GM21423 (cell line): Measurements from ENCODE around the gene LAMA3.

Experiments
- ATAC-seq: cut with Tn5 transposase; IDR thresholded peaks from one replicate; pipeline ENCODE4 v1.9.1; 2021; ENCODE audit warnings: mild to moderate bottlenecking, moderate library complexity; ENCODE audit not compliant: unreplicated experiment

Gene LAMA3

DNA sequence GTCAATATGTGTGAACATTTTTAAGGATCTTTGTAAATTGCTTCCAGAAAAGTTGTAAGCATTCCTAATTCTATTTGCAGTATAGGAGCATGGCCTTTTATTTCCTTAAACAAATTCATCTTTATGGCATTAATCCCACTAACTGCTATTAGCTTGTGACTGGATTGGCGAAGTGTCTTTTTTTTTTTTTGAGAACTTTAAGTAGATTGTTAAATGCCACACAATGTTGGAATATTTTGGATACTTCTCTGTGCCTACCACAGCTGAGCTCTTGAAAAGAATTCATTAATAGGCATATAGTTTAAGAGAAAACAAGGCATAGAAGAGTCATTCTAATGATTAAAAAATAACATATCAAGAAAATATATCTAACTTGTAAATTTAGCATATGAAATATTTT, 129.7 kb downstream of the LAMA3 start:
- ATAC-seq, result no peak

DNA sequence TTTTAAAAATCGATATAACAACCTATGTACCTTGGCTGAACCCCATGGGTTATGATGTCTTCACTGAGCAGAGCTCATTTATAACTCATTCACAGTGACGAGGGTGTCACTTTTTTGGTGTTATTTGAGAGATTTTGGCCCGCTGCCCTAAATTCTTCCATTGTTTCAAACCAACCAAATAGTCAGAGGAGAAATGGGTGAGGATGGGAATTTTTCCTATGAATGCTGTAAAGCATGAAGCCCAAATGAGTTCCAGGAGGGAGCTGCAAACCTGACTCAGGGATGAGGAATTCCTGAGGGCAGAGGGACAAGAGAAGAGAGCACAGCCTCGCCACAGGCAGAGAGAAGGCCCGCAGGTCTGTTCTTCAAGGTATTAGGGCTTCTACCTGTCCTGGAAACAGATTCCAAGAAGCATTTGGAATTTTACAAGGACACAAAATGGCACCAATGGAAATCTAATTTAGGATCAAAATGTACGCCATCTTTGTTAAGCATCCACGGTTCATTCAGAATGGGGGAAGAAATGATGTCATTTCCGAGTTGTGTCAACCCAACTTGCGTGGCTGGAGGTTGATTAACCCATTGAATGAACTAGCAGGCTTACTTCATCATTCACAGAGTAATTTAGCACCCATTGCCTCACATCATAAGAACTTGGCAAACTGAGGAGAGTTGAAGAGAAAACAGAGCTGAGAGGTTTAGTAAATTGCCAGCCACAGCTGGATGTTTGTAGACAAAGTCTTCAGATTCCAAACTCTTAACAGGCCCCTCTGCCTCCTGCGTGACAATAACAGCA, 133.5 kb downstream of the LAMA3 start:
- ATAC-seq, result no peak

DNA sequence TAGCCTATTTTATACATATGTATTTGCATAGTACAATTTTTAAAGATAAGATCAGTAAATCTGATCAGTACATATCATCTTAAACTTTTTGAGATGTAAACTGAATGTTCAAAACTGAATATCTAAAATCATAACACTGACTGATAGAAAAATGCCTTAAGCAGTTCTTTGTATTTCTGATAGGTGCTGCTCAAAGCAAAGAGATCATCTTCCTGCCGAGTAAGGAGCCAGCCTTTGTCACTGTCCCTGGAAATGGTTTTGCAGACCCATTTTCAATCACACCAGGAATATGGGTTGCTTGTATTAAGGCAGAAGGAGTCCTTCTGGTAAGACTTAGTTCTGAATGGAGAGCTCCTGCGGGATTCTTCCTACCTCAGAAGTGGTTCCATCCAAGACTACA, 135.0 kb downstream of the LAMA3 start:
- ATAC-seq, result no peak

DNA sequence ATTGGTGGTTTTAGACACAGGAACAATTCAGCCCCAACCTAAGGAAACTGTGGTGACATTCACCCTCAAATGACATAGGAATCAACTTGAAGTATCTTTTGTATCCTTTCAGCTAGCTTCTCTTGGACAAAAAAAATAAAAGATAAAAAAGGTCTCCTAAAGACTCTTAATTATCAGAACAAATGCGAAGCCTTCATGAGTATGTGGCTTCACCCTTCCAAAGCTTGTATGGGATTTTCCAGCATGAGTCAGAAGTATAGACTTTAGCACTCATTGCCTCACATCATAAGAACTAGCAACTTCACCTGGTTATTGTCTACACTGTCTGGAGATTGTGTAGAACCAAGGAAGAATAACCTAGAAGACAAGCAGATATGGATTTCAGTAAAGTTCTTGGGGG, 135.4 kb downstream of the LAMA3 start:
- no peak for ATAC-seq

DNA sequence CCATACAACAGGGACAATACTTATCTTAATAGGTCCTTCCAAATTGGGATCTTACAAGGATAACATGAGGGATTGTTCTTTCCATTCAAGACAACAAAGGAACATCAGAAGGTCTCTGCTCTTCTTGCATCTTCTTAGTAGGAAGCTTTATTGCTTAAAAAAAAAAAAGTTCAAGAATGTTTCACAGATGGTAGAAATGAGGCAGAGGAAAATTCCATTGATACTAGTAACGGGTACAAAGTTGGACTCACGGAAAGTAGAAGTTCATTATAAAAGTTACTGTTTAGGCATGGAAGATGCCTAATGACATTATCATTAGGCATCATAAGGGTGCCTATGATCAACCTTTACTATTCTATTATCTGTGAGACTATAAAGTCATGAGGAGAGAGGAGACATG, 136.2 kb downstream of the LAMA3 start:
- ATAC-seq, result no peak

DNA sequence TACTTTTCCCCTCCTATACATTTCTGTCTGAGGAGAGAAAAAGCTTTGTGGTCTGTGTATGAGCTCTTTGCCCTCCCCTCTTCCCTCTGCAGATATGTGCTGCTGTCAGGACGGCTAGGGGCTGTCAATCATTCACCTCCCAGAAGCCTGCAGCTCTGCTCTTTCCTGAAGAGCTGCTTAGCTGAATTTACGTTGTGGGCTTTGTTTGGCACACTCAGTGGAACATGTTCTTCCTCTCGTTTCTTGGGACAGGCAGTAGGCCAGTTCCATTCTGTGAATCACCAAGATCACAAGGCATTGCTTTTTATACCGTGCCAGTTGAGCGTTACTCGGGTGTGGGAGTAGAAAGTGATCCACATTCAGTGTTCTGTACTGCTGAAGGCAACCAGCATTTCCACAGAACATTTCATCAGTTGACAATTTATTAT, 136.7 kb downstream of the LAMA3 start:
- peak; percentile 73 for ATAC-seq

DNA sequence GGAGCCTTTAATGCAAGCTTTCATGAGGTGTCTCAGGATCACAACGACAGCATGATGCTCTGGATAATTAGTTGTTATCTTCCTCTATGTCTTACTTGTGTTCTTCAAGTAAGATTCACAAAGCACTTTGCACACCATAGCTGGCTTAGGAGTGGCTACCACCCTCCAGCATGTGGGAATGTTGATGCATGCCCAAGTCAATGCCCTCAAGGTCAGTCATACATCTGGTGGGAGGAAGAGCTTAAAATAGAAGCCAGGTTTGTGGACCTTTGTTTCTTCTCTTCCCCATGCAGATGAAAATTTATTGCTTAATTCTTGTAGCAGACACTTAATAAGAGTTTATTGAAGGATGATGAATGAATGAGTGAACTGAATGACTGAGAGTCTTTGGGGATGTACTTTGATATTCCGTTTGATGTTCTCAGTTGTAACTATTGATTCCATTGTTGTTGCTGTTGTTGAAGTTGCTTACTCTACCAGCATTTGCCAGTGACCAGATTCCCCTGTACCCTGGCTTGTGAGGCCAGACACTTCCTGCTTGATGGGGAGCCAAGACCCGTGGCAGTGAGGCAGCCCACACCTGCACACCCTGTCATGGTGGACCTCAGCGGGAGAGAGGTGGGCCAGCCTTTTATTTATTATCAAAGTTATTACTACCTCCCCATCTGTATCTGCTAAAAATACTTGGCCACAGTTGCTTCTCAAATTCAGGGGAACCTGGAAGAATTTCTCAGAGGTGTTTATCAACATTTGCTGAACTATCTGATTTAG, 137.8 kb downstream of the LAMA3 start:
- ATAC-seq, result no peak

DNA sequence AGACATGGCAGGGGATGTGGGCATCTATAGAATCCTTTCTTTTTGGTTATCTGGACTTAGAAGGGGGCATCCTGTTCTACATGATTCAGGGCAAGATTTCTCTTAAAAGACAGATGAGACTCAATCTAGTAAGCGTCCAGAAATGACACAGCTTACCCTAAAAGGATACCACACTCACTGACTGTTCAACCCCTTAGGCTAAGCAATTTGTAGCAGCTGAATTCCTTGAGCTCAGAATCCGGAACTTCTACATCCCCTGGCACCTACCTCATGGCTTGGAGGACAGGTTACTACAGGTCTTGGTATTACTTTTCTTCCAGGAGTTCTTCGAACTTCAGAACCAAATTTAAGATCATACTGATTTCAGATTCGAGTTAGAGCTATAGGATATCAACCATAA, 138.4 kb downstream of the LAMA3 start:
- no peak for ATAC-seq

DNA sequence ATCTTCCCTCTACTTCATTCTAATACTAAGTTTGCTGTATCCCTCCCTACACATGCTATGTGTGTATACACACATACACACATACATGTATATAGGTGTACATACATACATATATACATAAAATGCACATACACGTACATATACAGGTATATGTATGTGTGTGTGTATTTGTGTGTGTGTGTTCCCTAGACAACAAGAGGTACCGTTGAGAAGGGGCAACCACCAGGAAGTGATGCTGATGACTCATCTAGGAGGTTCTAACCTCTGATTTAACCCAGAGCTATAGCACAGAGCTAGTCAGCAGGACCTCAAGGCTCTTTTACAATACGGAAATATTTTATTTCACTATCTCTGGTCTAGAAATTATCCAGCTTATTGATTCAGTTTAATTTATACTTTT, 139.2 kb downstream of the LAMA3 start:
- ATAC-seq, result peak; percentile 83

DNA sequence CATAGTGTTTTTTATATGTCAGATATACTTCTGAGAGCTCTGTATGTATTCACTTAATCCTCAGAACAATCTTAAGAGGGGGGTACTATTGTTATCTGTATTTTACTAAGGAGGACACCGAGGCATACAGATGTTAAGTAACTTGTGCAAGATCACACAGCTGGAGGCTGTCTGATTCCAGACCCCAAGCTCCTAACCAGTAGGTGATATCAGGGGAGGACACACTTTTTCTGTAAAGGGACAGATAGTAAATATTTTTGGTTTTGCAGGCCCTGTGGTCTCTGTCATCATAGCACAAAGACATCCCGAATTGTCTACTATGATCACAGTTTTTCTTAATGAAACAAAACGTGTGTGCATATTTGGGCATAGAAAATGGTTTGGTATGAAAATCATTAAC, 143.7 kb downstream of the LAMA3 start:
- no peak for ATAC-seq

DNA sequence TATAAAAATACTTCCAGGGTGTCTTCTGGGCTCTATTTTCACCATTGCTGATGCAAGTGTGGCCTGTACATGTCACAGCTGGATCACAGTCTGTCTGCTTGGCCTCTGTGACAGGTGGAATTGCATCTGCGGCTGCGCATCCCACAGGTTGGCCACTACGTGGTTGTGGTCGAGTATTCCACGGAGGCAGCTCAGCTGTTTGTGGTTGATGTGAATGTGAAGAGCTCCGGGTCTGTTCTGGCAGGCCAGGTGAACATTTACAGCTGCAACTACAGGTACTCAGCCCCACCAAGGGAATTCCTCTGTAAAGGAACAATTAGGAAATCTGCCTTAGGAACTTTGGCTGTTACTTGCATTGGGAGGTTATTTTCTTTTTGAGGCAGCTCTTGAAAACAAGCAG, 144.5 kb downstream of the LAMA3 start:
- ATAC-seq, result no peak

DNA sequence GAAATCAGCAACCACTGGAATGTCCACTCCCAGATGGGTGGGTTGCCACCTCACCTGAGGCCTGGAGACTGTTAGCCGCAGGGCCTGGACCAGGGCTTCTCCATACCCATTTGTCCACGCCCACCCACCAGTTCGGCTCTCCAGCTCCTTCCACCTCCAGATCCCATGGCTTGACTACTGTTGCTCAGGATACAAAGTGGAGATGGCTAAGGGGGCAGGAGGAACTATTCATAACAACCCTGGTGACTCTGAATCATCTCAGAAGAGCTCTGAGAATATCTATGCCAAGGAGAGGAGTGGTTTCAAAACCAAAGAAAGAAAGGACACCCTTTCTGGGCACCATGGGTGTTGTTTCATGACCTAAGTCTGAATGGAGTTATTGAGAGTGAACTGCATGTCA, 145.8 kb downstream of the LAMA3 start:
- no peak for ATAC-seq

DNA sequence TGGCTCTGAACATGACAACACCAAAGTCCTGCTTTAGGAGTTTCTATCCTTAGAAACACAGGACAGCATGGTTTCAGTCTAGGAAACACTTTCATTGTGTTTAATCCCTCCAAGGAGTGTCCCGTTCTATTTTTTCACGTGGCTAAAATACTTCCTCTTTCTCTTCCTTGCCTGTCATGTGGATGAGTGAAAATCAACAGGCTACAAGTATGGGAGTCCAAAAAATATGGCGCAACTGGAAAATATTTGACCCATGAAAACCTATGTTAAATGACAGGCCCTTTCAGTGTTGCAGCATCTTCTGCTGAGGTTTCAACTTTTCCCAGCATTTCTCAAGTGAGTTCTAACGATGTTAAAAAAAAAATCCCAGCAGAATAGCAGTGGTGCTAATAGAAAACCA, 146.3 kb downstream of the LAMA3 start:
- ATAC-seq, result no peak

DNA sequence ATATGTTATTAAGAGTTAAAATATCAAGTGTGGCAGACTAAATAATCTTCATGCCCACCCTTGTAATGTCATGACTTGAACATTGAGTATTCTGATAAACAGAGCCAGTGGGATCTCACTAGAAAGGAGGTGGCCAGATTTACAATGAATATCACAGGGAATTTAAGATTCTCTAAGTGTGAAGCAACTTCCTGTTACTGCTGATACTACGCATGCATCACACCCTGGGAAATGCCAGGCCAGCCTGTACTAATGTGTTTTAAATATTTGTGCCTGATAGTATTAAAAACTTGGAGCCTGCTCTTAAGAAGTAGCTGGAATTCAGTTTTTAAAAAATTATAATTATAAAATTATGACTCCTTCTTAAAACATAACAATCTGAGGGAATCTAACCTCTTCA, 148.3 kb downstream of the LAMA3 start:
- no peak for ATAC-seq

DNA sequence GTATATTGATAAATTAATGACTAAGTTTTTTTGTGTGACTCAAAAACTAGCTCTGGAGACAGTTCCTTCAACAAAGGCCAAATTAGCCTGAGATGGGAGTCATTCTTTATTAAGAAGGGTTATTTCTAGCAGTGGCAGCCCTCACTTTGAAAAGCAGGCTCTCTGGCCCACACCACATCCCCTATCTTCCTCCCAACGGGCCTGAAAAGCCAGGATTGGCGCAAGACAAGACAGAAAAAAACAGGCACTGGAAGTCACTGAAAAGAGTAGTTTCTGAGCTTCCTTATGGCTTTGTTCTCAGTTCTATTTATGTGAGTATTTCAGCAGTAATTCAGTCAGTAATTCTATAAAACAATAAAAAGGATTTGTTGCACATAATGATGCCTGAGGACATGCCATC, 149.0 kb downstream of the LAMA3 start:
- no peak for ATAC-seq

DNA sequence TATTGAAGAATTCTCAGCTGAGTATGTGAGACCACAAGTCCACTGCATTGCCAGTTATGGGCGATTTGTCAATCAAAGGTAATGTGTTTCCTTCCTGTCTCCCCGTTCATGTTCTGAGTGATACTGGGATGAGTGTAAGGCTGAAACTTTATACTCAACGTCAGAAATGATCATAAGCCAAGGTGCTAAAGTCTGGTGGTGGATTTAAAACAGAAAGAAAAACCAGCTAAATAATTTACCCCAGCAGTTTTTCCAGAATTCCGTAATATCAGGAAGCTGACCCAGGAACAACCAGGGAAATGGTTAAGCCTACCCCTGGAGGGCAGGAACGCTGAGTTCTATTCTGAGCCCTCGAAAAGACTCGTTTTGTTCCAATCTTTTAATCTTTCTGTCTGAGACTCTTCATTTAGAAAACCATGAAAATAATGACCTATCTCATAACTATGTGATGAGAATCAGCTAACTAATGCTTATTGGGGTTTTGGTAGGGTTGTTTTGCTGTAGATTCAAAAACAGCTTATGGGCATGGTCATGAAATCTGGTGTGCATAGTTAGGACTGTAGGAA, 149.6 kb downstream of the LAMA3 start:
- no peak for ATAC-seq

DNA sequence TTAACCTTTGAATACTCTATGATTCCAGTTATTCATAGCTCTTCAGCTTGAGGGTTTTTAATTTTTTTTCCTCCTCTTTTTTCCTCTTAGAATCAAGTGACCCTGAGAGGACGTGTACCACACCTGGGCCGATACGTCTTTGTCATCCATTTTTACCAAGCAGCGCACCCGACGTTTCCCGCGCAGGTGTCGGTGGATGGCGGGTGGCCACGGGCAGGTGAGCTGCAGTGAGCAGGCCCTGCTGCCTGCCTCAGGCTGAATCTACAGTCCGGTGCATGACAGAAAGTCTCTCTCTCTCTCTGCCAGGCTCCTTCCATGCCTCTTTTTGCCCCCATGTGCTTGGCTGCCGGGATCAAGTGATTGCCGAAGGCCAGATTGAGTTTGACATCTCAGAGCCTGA, 153.1 kb downstream of the LAMA3 start:
- ATAC-seq, result no peak

DNA sequence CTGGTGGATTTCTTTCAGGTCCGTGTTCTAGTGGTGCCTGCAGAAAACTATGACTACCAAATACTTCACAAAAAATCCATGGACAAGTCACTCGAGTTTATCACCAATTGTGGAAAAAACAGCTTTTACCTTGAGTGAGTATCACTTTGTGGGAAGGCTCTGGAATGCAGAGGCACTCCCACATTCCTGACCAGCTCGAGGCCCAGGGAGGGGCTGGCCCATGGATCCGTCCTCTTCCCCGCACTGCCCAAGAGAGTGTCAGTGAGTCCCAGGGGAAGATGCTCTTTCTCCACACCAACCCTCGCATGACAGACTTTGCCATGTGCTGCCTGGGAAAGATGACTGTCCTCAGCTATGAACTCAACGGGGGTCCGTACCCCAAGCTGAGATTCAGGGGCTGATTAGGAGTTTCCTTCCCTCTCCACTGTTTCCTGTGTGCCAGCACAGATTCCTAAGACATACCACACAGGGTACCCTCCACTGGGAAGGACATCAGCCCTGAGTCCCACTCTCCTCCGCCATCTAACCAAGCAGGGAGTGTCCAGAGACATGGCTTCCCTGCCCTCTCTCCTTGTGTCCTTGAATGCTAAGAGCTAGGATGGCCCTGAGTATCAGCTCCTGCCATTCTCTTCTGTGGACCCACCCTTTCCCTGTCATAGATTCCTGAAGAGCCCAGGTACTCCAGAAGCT, 155.9 kb downstream of the LAMA3 start:
- ATAC-seq, result no peak

DNA sequence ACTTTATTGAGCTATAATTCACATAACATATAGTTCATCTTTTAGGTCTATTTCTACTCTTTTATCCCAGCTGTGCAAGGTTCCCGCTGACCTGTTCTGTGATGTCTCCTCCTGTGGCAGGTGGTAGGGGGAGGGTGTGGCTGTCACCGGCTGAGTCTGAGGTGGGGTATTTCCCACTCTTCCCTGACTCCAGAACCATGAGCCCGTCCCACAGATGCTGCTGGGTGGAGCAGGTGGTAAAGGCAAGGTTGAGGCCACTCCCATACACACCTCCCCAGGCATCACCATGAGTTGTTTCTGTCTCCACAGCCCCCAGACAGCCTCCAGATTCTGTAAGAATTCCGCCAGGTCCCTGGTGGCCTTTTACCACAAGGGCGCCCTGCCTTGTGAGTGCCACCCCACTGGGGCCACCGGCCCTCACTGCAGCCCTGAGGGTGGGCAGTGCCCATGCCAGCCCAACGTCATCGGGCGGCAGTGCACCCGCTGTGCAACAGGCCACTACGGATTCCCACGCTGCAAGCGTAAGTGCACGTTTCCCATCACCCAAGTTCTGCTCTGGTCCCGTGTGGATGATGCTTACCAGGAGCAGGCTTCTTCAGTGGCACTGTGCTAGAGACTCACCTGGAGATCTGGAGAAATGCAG, 156.9 kb downstream of the LAMA3 start:
- no peak for ATAC-seq

DNA sequence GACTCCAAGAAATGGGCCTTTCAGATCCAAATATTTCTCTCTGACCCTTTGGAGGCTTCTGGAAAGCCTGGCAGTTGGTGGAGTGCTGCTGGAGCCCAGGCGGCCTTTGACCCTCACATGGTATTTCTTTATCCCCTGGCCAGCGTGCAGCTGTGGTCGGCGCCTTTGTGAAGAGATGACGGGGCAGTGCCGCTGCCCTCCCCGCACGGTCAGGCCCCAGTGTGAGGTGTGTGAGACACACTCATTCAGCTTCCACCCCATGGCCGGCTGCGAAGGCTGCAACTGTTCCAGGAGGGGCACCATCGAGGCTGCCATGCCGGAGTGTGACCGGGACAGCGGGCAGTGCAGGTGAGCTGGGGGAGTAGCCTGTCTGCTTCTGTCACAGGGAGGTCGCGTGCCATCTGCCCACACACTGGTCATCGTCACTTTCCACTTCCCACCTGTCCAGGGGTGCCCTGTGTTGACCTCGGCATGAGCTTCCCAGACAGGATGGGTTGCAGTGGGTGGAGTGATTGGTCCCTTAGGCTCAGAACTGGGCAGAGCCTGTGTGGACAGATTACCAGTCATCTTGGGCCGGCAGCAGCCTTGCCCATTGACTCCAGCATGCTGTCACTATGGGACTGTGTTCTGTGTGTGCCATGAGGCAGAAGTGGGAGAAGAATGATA, 158.2 kb downstream of the LAMA3 start:
- ATAC-seq, result no peak

DNA sequence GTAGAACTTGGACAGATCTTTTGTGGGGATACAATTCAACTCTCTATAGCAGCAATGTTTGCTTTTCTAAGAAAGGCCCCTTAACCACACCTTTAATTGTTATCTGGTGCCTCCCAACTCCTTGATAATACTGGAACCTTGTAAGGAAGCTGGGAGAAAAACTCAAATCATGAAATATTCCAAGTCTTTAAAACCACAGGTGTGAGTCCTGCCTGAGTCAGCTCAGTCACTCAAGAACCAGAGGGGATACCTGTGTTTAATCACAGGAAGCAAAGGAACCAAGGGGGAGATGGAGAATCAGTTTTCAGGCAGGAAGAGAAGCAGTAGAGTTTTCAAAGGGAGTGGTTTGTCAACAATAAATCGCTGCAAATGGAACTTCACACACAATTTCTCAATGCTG, 159.9 kb downstream of the LAMA3 start:
- no peak for ATAC-seq
